Adrenal gland (tissue), 5 donors: ENCODE data around the gene TEX53.

Source experiments
- CTCF ChIP-seq, 6 experiments: fragments of 450-650 bp in 4 of 6; fragments of 200-600 bp in 2 of 6; sonication (generic) in 1 of 6; IDR thresholded peaks; 1 replicate in 5 of 6; 2 replicates in 1 of 6; pipeline versions ENCODE4 v1.5.1 to v1.8.0; 2016 to 2021; ENCODE audit warnings: antibody characterized with exemption in 6 of 6, mild to moderate bottlenecking in 2 of 6, moderate library complexity in 1 of 6
- POLR2A ChIP-seq, 2 donors: fragments of 450-650 bp; IDR thresholded peaks; one replicate each; pipeline ENCODE4 v1.6.1; 2017; ENCODE audit warnings: antibody characterized with exemption in 2 of 2, mild to moderate bottlenecking in 2 of 2, moderate library complexity in 1 of 2
- donor health status: DM: no; HTN: no; CAD: no.

- TF ChIP-seq CTCF (IDR thresholded peaks at IDR 0.05) (no peak), POLR2A (IDR thresholded peaks at IDR 0.05) (no peak)
Measured at GRCh38 chr9:114613919-114614318, 43.7 kb downstream of the TEX53 start.
